ENCODE results near the gene S100Z.
A peak's percentile ranks its signal among the peaks of the same experiment; 100 is the strongest.
"Not testable (repeated sequence)": the region's sequence is repeated elsewhere in the genome, so short reads cannot be mapped to it uniquely, and the experiment has no call there.

The S100Z gene

GRCh38 chr5:76818844-76819831 lies 30.7 kb upstream of the S100Z start, which contains the start of gene F2RL1:
Gene F2RL1 (plus strand): TSS chr5:76819030. CDS start chr5:76819183, 153 bp downstream.
- H3K27ac ChIP-seq = peak within 1 kb of the TSS; percentile 76
- TF ChIP-seq, protein P1, sequence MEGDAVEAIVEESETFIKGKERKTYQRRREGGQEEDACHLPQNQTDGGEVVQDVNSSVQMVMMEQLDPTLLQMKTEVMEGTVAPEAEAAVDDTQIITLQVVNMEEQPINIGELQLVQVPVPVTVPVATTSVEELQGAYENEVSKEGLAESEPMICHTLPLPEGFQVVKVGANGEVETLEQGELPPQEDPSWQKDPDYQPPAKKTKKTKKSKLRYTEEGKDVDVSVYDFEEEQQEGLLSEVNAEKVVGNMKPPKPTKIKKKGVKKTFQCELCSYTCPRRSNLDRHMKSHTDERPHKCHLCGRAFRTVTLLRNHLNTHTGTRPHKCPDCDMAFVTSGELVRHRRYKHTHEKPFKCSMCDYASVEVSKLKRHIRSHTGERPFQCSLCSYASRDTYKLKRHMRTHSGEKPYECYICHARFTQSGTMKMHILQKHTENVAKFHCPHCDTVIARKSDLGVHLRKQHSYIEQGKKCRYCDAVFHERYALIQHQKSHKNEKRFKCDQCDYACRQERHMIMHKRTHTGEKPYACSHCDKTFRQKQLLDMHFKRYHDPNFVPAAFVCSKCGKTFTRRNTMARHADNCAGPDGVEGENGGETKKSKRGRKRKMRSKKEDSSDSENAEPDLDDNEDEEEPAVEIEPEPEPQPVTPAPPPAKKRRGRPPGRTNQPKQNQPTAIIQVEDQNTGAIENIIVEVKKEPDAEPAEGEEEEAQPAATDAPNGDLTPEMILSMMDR (conservative IDR thresholded peaks at IDR 0.05) = no peak

GRCh38 chr5:76819851-76820525 lies 29.8 kb upstream of the S100Z start:
- H3K27ac ChIP-seq = peak overlapping the region; percentile 76
- TF ChIP-seq, protein P1 (conservative IDR thresholded peaks at IDR 0.05) = no peak

DNA sequence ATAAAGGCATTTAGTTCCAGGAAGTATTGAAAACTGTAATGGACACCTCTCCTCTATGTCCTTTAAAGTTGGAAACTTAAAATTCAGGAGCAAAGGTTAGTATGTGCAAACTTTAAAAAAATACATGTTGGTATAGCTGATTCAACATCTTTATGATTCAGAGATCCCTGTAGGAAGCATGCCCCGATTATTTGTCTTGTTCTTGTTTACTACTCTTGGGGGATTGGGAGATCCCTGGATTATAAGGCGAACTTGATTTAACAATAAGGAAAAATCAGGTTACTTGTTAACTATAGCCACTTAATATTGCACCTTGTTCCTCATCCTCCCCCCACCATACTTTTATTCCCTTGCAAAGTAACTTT lies 29.3 kb upstream of the S100Z start:
- peak overlapping the region; percentile 76 for H3K27ac ChIP-seq
- TF ChIP-seq, protein P1 (conservative IDR thresholded peaks at IDR 0.05) = no peak

GRCh38 chr5:76821136-76821535 lies 28.7 kb upstream of the S100Z start:
- TF ChIP-seq, protein P1 (conservative IDR thresholded peaks at IDR 0.05) = no peak
- peak overlapping the region; percentile 76 for H3K27ac ChIP-seq

GRCh38 chr5:76822105-76822731 lies 27.6 kb upstream of the S100Z start:
- peak overlapping the region; percentile 76 for H3K27ac ChIP-seq

GRCh38 chr5:76826416-76826815 lies 23.4 kb upstream of the S100Z start:
- H3K27ac ChIP-seq = not testable (repeated sequence)

DNA sequence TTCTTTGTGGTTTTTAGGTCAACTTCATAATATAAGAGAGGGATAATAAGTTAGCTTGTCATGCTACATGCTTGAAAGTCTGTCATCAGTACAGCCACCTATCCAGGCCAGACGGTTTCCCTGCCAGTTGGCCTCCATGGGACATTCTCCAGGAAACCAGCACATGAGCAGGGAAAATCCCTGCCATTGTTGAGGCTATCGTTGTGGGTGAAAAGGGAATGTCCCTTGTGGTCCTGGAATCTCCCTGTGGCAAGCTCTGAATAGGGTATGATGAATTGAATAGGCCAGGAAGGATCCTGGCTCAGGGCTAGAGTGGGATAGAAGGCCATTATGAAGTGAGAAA lies 18.7 kb upstream of the S100Z start:
- H3K27ac ChIP-seq = no peak overlapping the region
- TF ChIP-seq, protein P1 (conservative IDR thresholded peaks at IDR 0.05) = no peak

- H3K27ac ChIP-seq = no peak overlapping the region
- TF ChIP-seq, protein P1 (conservative IDR thresholded peaks at IDR 0.05) = no peak
Measured at GRCh38 chr5:76836181-76836580, 13.6 kb upstream of the S100Z start.

Measured in VCaP (cell line).